Activated CD4-positive, alpha-beta memory T cell treated with anti-CD3 and anti-CD28 coated beads, Interleukin-2, amount 10 ng/mL, durations not matched to agents 7 days and 5 days (primary cell): ENCODE results near the gene AXDND1. TPM values are rescaled to one million over a fixed set of nuclear protein-coding genes. Genes with fewer than 3 reads are reported as not detected.
"Not testable (repeated sequence)": the region's sequence is repeated elsewhere in the genome, so short reads cannot be mapped to it uniquely, and the experiment has no call there.

Experiments used
- CTCF ChIA-PET: fragments of 350-600 bp; sonication (Branson Sonifier 250); formaldehyde crosslinking; loops from one replicate; lab custom pipeline; 2021; ENCODE audit warnings: antibody characterized with exemption, inconsistent platforms; lab: Charles Lee
- POLR2A ChIA-PET: fragments of 350-600 bp; sonication (Branson Sonifier 250); formaldehyde crosslinking; loops from one replicate; lab custom pipeline; 2021; ENCODE audit warnings: antibody characterized with exemption; lab: Charles Lee
- DNase-seq: peaks from one replicate; pipeline ENCODE4 v3.0.0-alpha.2; 2020
- H3K27ac Mint-ChIP-seq: one replicate; pipeline ENCODE4 v1.8.0; 2021; ENCODE audit warnings: mild to moderate bottlenecking, mixed read lengths
- H3K27me3 Mint-ChIP-seq: one replicate; pipeline ENCODE4 v1.8.0; 2021; ENCODE audit warnings: mixed read lengths
- H3K36me3 Mint-ChIP-seq: one replicate; pipeline ENCODE4 v1.8.0; 2021; ENCODE audit warnings: low read depth, mixed read lengths
- H3K4me1 Mint-ChIP-seq: one replicate; pipeline ENCODE4 v1.8.0; 2021; ENCODE audit warnings: mixed read lengths
- H3K4me3 Mint-ChIP-seq: one replicate; pipeline ENCODE4 v1.8.0; 2021; ENCODE audit warnings: mild to moderate bottlenecking, mixed read lengths
- H3K9me3 Mint-ChIP-seq: one replicate; pipeline ENCODE4 v1.8.0; 2021; ENCODE audit warnings: mixed read lengths
- total RNA-seq, 2 experiments: library from RNA; stranded (reverse); gene quantifications; one replicate each; pipeline ENCODE4 v1.2.3, GENCODE V29; 2021

AXDND1 gene
- total RNA-seq, 2 experiments from 2014 or later = 0.58 TPM; not detected in 1

DNA sequence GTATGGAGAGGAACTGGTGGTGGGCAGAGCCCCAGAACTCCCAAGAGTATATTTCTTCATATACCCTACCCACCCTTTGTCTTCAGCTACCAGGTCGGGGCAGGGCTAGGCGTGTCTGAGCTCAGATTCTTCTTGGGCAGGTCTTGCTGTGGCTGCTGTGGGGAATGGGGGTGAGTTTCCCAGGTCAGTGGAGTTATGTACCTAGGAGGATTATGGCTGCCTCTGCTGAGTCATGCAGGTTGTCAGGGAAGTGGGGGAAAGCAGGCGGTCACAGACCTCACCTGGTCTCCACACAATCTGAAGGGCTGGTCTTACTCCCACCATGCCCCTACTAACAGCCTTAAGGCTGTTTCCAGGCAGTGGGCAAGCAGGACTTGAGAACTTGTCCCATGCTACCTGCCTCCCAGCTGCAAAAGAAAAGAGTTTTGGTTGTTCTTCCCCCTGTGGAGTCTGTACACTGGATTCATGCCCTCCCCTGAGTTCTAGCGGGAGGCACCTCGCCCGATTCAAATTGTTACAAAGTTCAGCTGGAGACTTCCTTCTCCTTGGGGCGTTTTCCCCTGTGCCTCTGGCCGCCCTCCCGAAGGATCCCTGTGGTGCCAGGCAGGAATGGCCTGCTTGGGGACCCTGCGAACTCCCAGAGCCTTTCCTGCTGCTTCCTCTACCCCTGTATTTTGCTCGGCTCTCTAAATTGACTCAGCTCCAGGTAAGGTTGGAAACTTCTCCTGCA, 151.4 kb downstream of the AXDND1 start:
- Mint-ChIP-seq H3K9me3 (no peaks in the 10 kb centered on the region), H3K4me3 (no peak overlapping the region), H3K27ac (no peak overlapping the region), H3K36me3 (no peaks in the 10 kb centered on the region), H3K27me3 (peaks cover 2% of the 10 kb centered on the region), H3K4me1 (no peaks in the 10 kb centered on the region)
- CTCF ChIA-PET = no interaction called here
- DNase-seq = no peak
- POLR2A ChIA-PET = no interaction called here

DNA sequence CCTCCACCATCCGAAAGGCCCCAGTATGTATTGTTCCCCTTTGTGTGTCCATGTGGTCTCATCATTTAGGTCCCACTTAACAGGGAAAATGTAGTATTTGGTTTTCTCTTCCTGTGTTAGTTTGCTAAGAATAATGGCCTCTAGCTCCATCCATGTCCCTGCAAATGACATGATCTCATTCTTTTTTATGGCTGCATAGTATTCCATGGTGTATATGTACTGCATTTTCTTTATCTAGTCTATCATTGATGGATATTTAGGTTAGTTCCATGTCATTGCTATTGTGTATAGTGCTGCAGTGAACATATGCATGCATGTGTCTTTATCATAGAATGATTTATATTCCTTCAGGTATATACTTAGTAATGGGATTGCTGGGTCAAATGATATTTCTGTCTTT, 152.8 kb downstream of the AXDND1 start:
- H3K27ac Mint-ChIP-seq, POLR2A ChIA-PET, H3K4me3 Mint-ChIP-seq, H3K36me3 Mint-ChIP-seq, H3K4me1 Mint-ChIP-seq, DNase-seq, H3K9me3 Mint-ChIP-seq, H3K27me3 Mint-ChIP-seq, CTCF ChIA-PET: not testable (repeated sequence)

DNA sequence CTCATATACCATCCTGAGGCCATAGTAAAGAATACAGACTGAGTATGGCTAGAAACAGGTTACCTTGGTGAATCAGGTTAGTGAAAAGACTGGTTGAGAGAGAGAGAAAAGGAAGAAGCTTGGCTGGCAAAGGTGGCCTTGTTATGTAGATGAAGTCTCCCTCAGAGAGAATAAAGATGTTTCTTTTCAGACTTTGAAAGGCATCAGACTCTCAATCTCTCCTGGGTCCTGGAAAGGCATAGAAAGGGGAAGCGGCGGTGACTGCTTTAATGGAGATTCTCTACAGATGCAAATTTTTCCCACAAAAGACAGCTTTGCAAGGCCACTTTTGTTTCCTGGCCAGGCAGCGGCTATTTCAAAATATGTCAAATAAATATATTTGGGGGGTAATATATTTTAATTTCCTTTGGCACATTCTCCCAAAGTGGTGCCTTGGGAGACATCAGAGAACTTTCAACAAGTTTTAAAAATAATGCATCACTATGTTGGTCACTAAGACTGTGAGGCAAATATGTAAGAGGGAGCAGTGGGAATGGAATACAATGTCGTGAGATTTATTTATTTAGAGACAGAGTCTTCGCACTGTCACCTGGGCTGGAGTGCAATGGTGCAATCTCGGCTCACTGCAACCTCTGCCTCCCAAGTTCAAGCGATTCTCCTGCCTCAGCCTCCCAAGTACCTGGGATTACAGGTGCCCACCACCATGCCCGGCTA, 163.9 kb downstream of the AXDND1 start:
- Mint-ChIP-seq H3K4me1 (no peaks in the 10 kb centered on the region), H3K9me3 (no peaks in the 10 kb centered on the region), H3K27ac (no peak overlapping the region), H3K4me3 (no peak overlapping the region), H3K27me3 (no peaks in the 10 kb centered on the region), H3K36me3 (no peaks in the 10 kb centered on the region)
- POLR2A ChIA-PET = no interaction called here
- no peak for DNase-seq
- CTCF ChIA-PET = no interaction called here

DNA sequence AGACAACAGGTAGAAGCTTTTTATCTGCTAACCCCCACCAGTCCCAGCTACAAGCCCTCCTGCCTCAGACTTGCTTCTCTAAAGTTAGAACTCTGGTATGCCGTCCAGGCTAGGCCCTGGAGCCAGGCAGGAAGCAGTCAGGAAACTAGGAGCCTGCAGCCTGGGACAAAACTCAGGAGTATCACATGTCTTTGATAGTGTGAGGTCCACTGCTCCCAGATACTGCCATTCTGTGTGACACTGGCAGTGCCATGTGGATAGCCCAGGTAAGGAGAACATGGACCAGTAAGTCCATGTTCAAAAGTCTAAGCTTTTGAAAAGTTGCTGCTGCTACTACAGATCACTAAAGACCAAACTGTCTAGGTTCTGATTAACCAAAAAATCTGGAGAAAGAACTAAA, 164.6 kb downstream of the AXDND1 start:
- no peak for DNase-seq
- Mint-ChIP-seq H3K4me1 (no peaks in the 10 kb centered on the region), H3K4me3 (no peak overlapping the region), H3K36me3 (no peaks in the 10 kb centered on the region), H3K9me3 (no peaks in the 10 kb centered on the region), H3K27me3 (no peaks in the 10 kb centered on the region), H3K27ac (no peak overlapping the region)
- POLR2A ChIA-PET = no interaction called here
- CTCF ChIA-PET = no interaction called here

DNA sequence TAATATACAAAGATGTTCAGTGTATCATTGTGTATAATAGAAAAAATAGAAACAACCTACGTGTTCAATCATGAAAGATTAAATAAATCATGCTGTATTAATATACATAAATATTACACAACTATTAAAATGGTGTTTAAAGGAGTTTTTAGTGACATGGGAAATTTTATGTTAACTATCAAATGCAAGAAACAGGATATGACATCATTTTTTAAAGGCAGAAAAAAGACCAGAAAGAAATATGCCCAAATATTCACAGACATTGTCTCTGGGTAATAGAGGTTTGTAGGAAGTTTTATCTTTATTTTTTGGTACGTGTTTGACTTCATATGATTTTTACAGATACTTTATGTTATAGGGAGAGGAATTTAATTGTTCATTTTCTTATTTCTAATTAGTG, 176.0 kb downstream of the AXDND1 start:
- no peak overlapping the region for H3K4me3 Mint-ChIP-seq
- H3K4me1 Mint-ChIP-seq = no peaks in the 10 kb centered on the region
- no peaks in the 10 kb centered on the region for H3K36me3 Mint-ChIP-seq
- no peak overlapping the region for H3K27ac Mint-ChIP-seq
- DNase-seq = no peak
- CTCF ChIA-PET = no interaction called here
- POLR2A ChIA-PET = no interaction called here
- peaks cover 1% of the 10 kb centered on the region for H3K9me3 Mint-ChIP-seq
- H3K27me3 Mint-ChIP-seq = no peaks in the 10 kb centered on the region

DNA sequence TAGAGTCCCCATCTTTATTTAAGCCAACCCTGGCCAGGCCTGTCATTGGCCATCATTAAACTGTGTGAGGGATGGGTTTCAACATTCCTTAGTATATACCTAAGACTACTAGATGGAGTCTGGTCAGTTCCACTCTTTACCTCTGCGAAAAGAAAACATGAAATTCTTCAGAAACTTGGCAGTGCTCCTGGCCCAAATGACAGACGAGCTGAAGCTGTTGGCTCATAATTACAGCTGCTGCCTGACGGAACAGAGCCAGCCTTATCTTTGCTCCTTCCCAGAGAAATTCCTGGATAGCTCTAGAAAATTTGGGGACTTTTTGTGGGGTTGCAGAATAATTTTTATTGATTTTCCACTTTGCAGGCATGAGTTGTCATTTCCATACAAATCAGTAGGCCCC, 179.6 kb downstream of the AXDND1 start:
- H3K27ac Mint-ChIP-seq = no peak overlapping the region
- no peaks in the 10 kb centered on the region for H3K36me3 Mint-ChIP-seq
- no peaks in the 10 kb centered on the region for H3K4me1 Mint-ChIP-seq
- no peak for DNase-seq
- no peaks in the 10 kb centered on the region for H3K27me3 Mint-ChIP-seq
- no peaks in the 10 kb centered on the region for H3K9me3 Mint-ChIP-seq
- CTCF ChIA-PET = no interaction called here
- POLR2A ChIA-PET = no interaction called here
- no peak overlapping the region for H3K4me3 Mint-ChIP-seq

DNA sequence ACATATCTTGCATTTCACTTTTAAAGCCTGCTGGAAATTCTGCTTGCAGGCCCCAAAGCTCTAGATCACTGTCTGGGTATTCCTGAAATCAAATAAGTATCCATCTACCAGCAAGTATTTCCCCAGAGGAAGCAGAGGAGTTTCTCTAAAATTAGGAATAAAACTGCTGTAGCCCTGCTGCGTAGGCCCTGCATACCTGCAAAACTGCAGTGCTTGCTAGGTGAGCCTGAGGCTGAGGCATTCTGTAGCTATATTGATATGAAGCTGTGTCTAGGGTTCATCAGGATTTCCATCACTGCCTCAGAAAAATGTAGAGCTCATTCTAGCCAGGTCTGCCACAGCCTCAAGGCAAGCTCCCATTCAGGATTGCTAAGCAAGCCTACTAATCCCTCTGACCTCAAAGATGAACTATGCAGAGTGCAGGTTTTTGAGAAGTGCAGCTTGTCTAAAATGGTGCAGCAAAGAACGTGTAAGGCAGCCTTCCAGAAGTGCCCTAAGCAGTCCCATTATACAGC, 181.3 kb downstream of the AXDND1 start:
- no peaks in the 10 kb centered on the region for H3K4me1 Mint-ChIP-seq
- DNase-seq = no peak
- no peak overlapping the region for H3K27ac Mint-ChIP-seq
- H3K4me3 Mint-ChIP-seq = no peak overlapping the region
- no peaks in the 10 kb centered on the region for H3K27me3 Mint-ChIP-seq
- no peaks in the 10 kb centered on the region for H3K9me3 Mint-ChIP-seq
- ChIA-PET CTCF (no interaction called here), POLR2A (no interaction called here)
- no peaks in the 10 kb centered on the region for H3K36me3 Mint-ChIP-seq

DNA sequence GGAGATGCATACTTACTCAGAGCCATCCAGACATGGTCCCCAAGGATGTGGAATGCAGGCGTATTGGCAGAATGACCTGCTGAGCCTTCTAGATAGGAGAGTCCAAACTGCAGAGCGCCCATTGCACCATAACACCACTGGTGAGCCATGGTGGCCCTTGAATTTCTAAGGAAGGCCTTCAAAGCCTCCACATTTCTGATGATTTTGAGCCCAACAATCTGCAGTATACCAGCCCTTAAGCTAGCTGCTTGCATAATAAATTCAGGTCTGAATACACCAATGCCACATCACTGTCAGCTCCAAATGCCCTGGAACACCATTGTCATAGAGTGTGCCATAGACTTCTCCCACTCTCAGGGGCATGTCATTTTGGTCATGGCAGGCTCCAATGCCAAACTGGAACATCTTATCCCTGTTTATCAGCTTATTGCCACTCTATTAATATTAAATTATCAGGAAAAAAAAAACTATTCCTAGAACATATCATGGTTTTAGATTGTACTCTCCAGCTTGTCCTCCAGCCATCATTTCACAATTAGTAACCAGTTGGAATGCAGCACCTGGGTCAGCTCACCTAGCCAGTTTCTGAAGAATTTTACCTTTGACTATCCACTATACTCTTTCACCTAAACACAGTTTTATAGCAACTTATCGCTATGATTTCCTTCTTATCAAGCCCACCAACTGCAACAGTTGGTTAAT, 183.0 kb downstream of the AXDND1 start:
- no peaks in the 10 kb centered on the region for H3K27me3 Mint-ChIP-seq
- DNase-seq = no peak
- H3K9me3 Mint-ChIP-seq = no peaks in the 10 kb centered on the region
- ChIA-PET POLR2A (no interaction called here), CTCF (no interaction called here)
- no peak overlapping the region for H3K27ac Mint-ChIP-seq
- no peak overlapping the region for H3K4me3 Mint-ChIP-seq
- H3K36me3 Mint-ChIP-seq = no peaks in the 10 kb centered on the region
- no peaks in the 10 kb centered on the region for H3K4me1 Mint-ChIP-seq

DNA sequence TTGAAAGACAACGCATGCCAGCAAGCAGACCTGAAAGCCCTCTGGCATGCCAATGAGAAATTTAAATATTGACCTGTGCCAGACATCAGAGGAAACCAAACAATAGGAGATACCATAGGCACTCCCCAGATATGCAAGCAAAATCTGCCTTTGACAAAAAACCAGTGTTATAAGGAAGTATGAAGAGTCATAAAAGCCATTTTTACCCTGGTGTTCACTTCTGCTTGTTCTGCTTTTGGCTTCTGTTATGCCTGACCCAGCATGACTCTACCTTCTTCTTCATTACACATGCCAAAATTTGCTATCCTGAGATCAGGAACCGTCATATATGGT, 183.6 kb downstream of the AXDND1 start:
- Mint-ChIP-seq H3K27me3 (no peaks in the 10 kb centered on the region), H3K36me3 (no peaks in the 10 kb centered on the region), H3K4me1 (no peaks in the 10 kb centered on the region), H3K27ac (no peak overlapping the region), H3K4me3 (no peak overlapping the region), H3K9me3 (no peaks in the 10 kb centered on the region)
- POLR2A ChIA-PET = no interaction called here
- CTCF ChIA-PET = no interaction called here
- DNase-seq = no peak

DNA sequence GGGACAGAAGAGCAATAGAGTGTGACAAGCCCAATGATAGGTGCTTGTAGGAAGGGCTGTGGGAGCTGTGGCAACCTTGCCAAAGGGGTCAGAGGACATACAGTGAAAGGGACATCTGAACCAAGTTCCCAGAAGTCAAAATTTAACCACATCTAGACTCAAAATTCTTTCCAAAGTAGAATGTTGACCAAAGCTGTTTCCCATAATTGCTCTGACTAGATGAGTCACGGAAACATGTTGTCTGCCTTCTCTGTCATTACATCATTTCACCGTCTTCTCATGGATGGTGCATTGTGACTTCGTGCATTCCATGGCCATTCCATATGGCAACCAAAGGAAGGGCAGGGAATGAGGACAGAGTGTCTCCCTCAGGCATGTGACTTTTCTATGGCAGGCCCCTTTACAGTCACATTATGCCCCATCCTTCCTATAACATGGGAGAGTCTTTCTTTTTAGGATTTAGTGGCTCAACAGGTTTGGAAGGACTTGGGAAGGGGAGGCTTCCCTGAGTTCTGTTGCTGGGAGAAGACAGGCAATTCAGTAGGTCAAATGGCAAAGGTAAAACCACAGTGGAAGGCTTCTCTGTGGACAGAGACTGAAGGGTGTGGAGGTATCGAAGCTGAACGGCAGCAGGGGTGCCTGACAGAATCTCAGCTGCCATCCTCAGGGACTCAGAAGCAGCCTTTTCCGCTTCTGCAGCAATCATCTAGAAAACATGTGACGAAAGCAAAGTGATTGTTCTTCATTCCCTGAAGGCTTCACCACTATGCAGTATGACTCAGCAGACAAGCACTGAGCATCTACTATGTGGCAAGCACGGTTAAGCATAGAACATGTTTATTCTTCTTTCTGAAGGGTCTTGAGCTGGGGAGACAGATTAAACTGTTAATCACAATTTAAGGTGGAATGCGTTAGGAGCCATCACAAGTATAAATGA, 185.2 kb downstream of the AXDND1 start:
- H3K27ac Mint-ChIP-seq = no peak overlapping the region
- no peaks in the 10 kb centered on the region for H3K4me1 Mint-ChIP-seq
- no peak overlapping the region for H3K4me3 Mint-ChIP-seq
- no peaks in the 10 kb centered on the region for H3K27me3 Mint-ChIP-seq
- ChIA-PET CTCF (no interaction called here), POLR2A (no interaction called here)
- DNase-seq = no peak
- no peaks in the 10 kb centered on the region for H3K9me3 Mint-ChIP-seq
- H3K36me3 Mint-ChIP-seq = no peaks in the 10 kb centered on the region

DNA sequence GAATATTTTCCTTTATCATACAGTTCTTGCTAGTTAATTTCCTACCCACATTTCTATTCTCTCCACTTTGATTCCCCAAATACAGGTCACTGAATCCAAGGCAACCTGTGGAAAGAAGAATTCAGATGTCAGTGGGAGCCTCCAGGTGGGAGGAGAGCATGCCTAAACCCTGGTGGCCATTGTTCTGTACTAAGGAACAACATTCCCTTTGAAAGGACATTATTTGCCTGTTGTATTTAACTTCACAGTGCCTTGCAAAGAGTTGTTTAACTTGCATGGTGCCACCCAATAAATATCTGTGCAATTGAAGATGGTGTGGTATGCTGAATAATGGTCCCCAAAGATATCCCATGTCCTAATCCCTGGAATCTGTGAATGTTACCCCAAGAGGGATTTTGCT, 188.7 kb downstream of the AXDND1 start:
- Mint-ChIP-seq H3K4me1 (no peaks in the 10 kb centered on the region), H3K4me3 (no peak overlapping the region), H3K36me3 (no peaks in the 10 kb centered on the region), H3K9me3 (no peaks in the 10 kb centered on the region), H3K27me3 (peaks cover 2% of the 10 kb centered on the region), H3K27ac (no peak overlapping the region)
- ChIA-PET POLR2A (no interaction called here), CTCF (no interaction called here)
- DNase-seq = no peak

DNA sequence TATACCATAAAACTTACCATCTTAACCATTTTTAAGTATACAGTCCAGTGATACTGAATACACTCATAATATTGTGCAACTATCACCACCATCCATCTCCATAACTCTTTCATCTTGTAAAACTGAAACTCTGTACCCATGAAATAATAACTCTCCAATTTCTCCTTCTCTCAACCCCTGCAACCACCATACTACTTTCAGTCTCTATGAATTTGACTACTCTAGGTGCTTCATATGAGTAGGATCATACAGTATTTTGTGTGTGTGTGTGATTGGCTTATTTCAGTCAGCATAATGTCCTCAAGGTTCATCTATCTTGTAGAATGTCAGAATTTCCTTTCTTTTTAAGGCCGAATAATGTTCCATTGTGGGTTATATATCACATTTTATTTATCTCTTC, 192.3 kb downstream of the AXDND1 start:
- Mint-ChIP-seq H3K4me1 (no peaks in the 10 kb centered on the region), H3K27ac (no peak overlapping the region), H3K4me3 (no peak overlapping the region), H3K36me3 (no peaks in the 10 kb centered on the region), H3K9me3 (no peaks in the 10 kb centered on the region), H3K27me3 (peaks cover 2% of the 10 kb centered on the region)
- CTCF ChIA-PET = no interaction called here
- no peak for DNase-seq
- POLR2A ChIA-PET = no interaction called here
